ENCODE data around the gene MKI67. TPM values are rescaled to one million over a fixed set of nuclear protein-coding genes. Genes with fewer than 3 reads are reported as not detected.

The MKI67 gene
- total RNA-seq, 1 donor from 2014 or later: 0.26 TPM

GRCh38 chr10:128072046-128072445 lies 54.2 kb downstream of the MKI67 start:
- H3K4me3 ChIP-seq (ENCODE audit: low read depth, low read length): no peak overlapping the region
- no peaks in the 10 kb centered on the region for H3K27me3 ChIP-seq (ENCODE audit: control insufficient read depth, insufficient read depth, low read length)
- FAIRE-seq: no peak
- DNase-seq (ENCODE audit: low read depth): no peak
- TF ChIP-seq CTCF (IDR thresholded peaks at IDR 0.05; ENCODE audit: insufficient read depth, low read length, severe bottlenecking): no peak
- H3K36me3 ChIP-seq (ENCODE audit: control insufficient read depth, insufficient read depth, low read length): peaks cover 52% of the 10 kb centered on the region

GRCh38 chr10:128071417-128071782 lies 54.8 kb downstream of the MKI67 start:
- no peak for TF ChIP-seq CTCF (IDR thresholded peaks at IDR 0.05; ENCODE audit: insufficient read depth, low read length, severe bottlenecking)
- H3K27me3 ChIP-seq (ENCODE audit: control insufficient read depth, insufficient read depth, low read length): no peaks in the 10 kb centered on the region
- FAIRE-seq: no peak
- peaks cover 52% of the 10 kb centered on the region for H3K36me3 ChIP-seq (ENCODE audit: control insufficient read depth, insufficient read depth, low read length)
- no peak for DNase-seq (ENCODE audit: low read depth)
- H3K4me3 ChIP-seq (ENCODE audit: low read depth, low read length): no peak overlapping the region

GRCh38 chr10:128070721-128071416 lies 55.4 kb downstream of the MKI67 start:
- Histone ChIP-seq H3K27me3 (ENCODE audit: control insufficient read depth, insufficient read depth, low read length) (no peaks in the 10 kb centered on the region), H3K36me3 (ENCODE audit: control insufficient read depth, insufficient read depth, low read length) (peaks cover 57% of the 10 kb centered on the region), H3K4me3 (ENCODE audit: low read depth, low read length) (no peak overlapping the region)
- DNase-seq (ENCODE audit: low read depth) (no peak), FAIRE-seq (no peak)
- TF ChIP-seq CTCF (IDR thresholded peaks at IDR 0.05; ENCODE audit: insufficient read depth, low read length, severe bottlenecking): no peak

GRCh38 chr10:128070161-128070560 lies 56.1 kb downstream of the MKI67 start:
- FAIRE-seq (no peak), DNase-seq (ENCODE audit: low read depth) (no peak)
- Histone ChIP-seq H3K27me3 (ENCODE audit: control insufficient read depth, insufficient read depth, low read length) (no peaks in the 10 kb centered on the region), H3K36me3 (ENCODE audit: control insufficient read depth, insufficient read depth, low read length) (peaks cover 63% of the 10 kb centered on the region), H3K4me3 (ENCODE audit: low read depth, low read length) (no peak overlapping the region)
- TF ChIP-seq CTCF (IDR thresholded peaks at IDR 0.05; ENCODE audit: insufficient read depth, low read length, severe bottlenecking): no peak

GRCh38 chr10:128069351-128070051 lies 56.7 kb downstream of the MKI67 start:
- H3K36me3 ChIP-seq (ENCODE audit: control insufficient read depth, insufficient read depth, low read length): peaks cover 61% of the 10 kb centered on the region
- H3K27me3 ChIP-seq (ENCODE audit: control insufficient read depth, insufficient read depth, low read length): no peaks in the 10 kb centered on the region
- peak; percentile 78 for TF ChIP-seq CTCF (IDR thresholded peaks at IDR 0.05; ENCODE audit: insufficient read depth, low read length, severe bottlenecking)
- peak; percentile 85 for DNase-seq (ENCODE audit: low read depth)
- no peak overlapping the region for H3K4me3 ChIP-seq (ENCODE audit: low read depth, low read length)
- FAIRE-seq: peak; percentile 64
